ENCODE measurements around the gene SPTBN1.

Gene SPTBN1

DNA sequence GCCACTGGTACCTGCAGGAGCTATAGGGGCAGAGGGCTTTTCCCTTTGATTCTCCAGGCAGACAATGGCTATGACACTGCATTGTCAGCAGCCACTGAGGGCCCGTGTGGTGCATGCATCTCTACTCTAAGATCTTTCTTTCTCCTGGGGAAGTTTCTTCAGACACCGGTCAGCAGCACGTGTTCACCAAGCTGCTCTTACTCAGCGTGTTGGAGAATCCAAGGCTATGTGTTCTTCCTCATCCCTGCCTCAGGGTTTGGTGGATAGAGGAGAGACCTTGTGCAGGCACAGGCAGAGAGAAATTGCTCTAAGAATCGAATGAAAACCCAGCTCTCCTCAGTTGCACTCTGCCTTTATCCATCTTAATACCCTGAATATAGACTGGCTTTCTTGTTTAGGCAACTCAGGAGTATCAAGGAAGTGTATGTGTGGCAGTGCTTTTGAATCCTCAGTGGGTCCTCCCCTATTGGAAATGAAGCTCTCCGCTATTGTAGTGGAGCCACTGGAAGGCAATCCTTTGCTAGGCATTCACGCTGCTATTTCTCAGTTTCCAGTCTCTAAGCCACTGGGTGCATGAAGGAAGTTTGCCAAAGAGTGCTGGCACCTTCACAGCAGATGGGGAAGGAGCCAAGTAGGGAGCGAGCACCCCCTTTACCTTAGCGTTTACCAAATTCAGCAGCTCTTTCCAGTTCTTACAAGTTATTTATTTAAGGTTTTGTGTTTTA, 180.4 kb downstream of the SPTBN1 start:
- DNase-seq: no peak

DNA sequence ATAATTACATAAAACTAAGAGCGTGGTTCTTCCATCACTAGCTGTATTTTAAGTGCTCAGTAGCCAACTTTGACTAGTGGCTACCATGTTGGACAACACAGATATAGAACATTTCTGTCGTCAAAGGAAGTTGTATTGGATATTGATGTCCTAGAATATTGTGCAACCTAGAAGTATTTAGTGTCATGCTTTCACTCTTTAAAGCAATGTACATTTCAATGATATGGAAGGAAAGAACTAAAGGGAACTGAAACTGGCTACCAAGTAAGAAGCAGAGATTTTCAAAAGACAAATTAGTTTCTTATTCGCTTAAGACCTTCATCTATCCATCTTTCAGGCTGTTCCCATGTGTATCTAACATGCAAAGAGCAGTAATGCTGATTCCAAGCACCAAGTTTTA, 182.0 kb downstream of the SPTBN1 start:
- DNase-seq: no peak

GRCh38 chr2:54638774-54639187, 182.7 kb downstream of the SPTBN1 start:
- DNase-seq: peak; percentile 23

DNA sequence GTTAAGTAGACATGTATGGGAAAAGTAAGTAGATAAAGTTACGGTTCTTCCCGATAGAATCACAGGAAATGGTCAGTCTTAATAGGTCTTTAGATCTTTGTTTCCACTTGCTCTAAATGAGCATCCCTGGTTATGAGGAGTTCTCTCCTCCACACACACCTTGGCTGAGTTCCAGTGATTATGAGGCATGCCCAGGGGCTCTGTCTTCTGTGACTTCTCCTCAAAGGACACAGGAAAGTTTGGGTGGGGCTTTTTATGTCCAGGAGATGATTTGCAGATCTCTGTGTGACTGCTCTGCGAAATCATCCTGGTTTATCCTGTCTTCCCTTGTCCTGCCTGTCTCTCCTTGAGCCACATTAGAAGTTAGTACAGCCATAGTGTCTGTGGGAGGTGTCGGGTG, 183.5 kb downstream of the SPTBN1 start:
- DNase-seq: peak; percentile 44

- no peak for DNase-seq
Observed at GRCh38 chr2:54640834-54641540, 184.9 kb downstream of the SPTBN1 start.

- no peak for DNase-seq
Observed at GRCh38 chr2:54641988-54642387, 185.9 kb downstream of the SPTBN1 start.

GRCh38 chr2:54642677-54643430, 186.7 kb downstream of the SPTBN1 start:
- DNase-seq: no peak

GRCh38 chr2:54644236-54644635, 188.1 kb downstream of the SPTBN1 start:
- DNase-seq: no peak

DNA sequence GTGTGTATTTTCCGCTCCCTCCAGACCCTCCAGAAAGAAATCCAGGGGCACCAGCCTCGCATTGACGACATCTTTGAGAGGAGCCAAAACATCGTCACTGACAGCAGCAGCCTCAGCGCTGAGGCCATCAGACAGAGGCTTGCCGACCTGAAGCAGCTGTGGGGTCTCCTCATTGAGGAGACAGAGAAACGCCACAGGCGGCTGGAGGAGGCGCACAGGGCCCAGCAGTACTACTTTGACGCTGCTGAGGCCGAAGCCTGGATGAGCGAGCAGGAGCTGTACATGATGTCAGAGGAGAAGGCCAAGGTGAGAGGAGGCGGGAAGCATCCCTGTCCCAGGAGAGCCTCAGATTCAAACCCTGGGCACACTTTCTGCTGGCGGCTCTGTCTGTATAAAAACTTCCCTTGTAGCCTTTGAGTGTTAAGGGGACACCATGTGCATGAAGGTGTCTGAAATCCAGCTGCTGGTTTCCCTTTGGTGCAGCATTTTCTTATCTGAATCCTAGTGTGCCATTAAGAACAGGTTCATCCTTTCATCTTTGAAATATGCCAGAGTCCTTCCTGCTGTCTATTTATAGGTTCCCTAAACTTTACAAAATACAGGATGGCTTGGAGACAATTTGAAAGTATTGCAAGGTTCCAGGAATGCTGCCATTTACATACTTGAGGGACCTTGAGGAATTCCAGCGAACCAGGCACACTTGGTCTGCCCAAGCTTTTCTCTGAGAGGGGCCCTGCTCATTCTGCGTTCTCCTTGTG, 190.2 kb downstream of the SPTBN1 start:
- no peak for DNase-seq

GRCh38 chr2:54648256-54648655, 192.1 kb downstream of the SPTBN1 start:
- DNase-seq: no peak

DNA sequence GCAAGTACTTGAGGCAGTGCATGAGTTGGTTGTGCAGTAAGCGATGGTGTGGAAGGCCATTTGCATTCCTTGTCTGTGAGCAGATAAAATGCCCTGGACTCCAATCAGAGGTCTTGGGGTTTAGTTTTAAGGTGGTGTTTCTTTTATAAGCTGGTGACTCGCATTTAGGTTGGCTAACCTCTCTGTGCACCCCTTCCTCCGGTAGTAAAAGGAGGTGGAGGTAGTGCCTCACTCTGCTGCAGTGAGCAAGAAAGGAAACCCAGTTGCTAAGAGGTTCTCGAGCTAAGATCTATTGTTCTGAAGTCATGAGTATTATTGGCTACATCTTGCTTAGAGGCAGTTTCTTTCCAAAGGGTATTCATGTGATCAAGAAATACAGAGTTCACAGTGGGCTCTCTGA, 193.1 kb downstream of the SPTBN1 start:
- no peak for DNase-seq

- DNase-seq: no peak
Observed at GRCh38 chr2:54649633-54650032, 193.5 kb downstream of the SPTBN1 start.

DNA sequence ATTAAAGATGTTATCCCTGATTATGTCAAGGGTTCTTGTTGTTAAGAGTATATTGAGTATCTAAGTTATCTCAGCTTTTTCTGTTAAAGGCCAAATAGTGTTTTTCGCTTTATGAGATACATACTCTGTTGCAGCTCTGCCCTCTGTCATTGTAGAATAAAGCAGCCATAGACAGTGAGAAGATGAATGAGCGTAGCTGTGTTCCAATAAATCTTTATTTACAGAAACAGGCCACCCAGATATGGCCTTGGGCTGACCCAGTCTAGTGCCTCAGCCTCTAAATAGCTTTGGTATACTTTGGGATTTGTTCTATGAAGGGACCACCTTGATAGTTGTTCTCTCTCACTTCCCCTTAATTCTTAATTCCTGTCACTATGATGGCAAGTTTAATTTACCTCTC, 194.5 kb downstream of the SPTBN1 start:
- DNase-seq: no peak

GRCh38 chr2:54651291-54651690, 195.2 kb downstream of the SPTBN1 start:
- no peak for DNase-seq

DNA sequence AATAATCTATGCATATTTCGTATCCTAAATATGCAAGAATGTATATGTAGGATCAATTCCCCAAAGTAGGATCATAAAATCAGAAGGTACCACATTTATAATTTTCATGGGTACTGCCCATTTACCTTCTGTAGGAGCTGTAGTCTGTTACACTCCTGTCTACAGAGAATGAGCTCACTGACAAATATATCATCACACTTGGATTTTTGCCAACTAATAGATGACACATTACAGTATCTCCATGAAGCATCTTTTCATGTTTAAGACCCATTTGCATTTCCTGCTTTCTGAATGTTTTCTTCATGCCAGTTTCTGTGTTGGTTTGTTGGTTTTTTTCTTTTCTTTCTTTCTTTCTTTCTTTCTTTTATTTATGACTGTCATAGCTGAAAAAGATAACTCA, 196.4 kb downstream of the SPTBN1 start:
- DNase-seq: peak; percentile 54

DNA sequence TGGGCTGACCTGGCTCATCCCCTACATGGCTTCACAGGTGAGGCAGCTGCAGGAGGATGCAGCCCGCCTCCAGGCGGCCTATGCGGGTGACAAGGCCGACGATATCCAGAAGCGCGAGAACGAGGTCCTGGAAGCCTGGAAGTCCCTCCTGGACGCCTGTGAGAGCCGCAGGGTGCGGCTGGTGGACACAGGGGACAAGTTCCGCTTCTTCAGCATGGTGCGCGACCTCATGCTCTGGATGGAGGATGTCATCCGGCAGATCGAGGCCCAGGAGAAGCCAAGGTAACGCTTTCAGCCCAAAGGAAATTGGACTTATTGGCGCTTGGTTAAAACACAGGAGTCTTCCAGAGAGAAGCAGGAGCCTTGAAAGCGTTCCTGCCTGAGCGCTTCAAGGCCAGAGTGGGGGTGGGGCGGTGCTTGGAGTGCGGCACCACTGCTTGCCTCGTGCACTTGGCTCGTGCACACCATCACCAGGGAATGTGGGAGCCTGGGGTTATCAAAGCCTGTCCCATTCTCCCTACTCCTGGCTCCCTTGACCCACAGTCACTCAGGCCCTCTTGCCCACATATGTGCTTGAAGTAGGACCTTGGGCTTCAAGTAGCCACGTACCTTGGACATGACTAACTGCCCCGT, 197.6 kb downstream of the SPTBN1 start:
- DNase-seq: no peak

- DNase-seq: no peak
Observed at GRCh38 chr2:54655046-54655809, 199.1 kb downstream of the SPTBN1 start.

DNA sequence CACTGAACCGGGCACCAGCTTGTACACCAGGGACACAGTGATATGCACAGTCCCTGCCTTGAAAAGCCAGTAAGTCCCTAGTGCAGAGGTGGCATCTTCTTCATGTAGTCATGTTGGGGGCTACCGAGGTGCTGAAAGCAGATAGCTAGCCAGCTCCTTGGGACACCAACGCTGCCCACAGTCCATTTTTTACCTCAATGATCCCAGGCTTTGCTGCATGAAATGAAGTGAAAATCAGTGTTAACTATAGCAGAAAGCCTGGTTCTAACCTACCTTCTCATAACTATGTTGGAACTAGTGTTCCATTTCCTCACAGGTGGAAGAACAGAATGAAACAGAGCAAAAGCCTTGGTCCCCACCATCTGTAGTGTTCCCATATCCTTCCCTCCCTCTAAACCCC, 200.7 kb downstream of the SPTBN1 start:
- no peak for DNase-seq

DNA sequence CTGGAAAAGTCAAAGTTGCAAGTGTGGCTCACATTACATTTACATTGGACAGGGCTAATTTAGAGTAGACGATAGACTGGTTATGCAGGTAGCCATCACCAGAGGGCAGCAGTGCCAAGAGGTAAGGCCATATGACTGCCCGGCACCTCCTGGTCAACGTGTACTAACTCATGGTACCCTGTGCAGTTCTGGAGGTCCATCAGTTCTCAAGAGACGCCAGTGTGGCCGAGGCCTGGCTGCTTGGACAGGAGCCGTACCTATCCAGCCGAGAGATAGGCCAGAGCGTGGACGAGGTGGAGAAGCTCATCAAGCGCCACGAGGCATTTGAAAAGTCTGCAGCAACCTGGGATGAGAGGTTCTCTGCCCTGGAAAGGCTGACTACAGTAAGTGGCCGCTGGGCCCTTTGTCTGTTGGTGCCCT, 201.5 kb downstream of the SPTBN1 start:
- DNase-seq: peak; percentile 29

GRCh38 chr2:54658564-54659071, 202.5 kb downstream of the SPTBN1 start:
- peak; percentile 37 for DNase-seq

GRCh38 chr2:54659527-54659926, 203.4 kb downstream of the SPTBN1 start:
- no peak for DNase-seq
